ENCODE results near the gene PPP2R5C. TPM values are rescaled to one million over a fixed set of nuclear protein-coding genes. Genes with fewer than 3 reads are reported as not detected.

Gene PPP2R5C
- total RNA-seq, 1 donor from 2014 or later, result 71.5 TPM

DNA sequence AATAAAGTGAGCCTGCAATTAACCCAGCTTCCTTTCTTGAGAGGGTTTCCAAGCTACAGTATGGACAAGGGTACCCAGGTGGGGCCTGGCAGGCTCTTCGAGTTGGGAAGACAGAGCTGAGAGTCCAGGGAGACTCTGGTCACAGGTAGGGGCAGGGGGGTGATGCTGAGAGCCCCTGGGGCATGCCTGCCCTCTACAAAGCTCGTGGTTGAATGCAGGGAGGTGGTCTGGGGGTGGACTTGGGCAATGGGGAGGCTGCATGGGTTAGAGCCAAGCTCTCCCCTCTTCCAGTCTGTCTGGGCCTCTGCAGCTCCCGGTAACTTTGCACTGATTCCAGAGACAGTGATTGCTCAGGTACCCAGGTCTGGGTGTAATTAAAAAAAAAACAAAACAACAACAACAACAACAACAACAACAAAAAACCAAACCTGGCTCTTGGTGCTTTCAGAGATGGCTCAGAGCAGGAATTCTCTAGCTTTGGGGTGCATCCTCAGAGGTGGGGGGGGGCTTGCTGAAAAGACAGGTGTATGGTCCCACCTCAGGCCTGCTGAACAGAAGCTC, 30.8 kb upstream of the PPP2R5C start:
- Mint-ChIP-seq H3K36me3 (ENCODE audit: low read depth, unreplicated experiment) (peaks cover 10% of the 10 kb centered on the region), H3K9me3 (ENCODE audit: unreplicated experiment) (no peaks in the 10 kb centered on the region), H3K4me3 (ENCODE audit: unreplicated experiment) (no peak overlapping the region), H3K4me1 (ENCODE audit: unreplicated experiment) (peaks cover 15% of the 10 kb centered on the region), H3K27ac (ENCODE audit: unreplicated experiment) (no peak overlapping the region), H3K27me3 (ENCODE audit: unreplicated experiment) (peaks cover 5% of the 10 kb centered on the region)
- TF ChIP-seq, protein P1, sequence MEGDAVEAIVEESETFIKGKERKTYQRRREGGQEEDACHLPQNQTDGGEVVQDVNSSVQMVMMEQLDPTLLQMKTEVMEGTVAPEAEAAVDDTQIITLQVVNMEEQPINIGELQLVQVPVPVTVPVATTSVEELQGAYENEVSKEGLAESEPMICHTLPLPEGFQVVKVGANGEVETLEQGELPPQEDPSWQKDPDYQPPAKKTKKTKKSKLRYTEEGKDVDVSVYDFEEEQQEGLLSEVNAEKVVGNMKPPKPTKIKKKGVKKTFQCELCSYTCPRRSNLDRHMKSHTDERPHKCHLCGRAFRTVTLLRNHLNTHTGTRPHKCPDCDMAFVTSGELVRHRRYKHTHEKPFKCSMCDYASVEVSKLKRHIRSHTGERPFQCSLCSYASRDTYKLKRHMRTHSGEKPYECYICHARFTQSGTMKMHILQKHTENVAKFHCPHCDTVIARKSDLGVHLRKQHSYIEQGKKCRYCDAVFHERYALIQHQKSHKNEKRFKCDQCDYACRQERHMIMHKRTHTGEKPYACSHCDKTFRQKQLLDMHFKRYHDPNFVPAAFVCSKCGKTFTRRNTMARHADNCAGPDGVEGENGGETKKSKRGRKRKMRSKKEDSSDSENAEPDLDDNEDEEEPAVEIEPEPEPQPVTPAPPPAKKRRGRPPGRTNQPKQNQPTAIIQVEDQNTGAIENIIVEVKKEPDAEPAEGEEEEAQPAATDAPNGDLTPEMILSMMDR (IDR thresholded peaks at IDR 0.05; ENCODE audit: unreplicated experiment), result no peak
- DNase-seq (ENCODE audit: low spot score), result no peak

DNA sequence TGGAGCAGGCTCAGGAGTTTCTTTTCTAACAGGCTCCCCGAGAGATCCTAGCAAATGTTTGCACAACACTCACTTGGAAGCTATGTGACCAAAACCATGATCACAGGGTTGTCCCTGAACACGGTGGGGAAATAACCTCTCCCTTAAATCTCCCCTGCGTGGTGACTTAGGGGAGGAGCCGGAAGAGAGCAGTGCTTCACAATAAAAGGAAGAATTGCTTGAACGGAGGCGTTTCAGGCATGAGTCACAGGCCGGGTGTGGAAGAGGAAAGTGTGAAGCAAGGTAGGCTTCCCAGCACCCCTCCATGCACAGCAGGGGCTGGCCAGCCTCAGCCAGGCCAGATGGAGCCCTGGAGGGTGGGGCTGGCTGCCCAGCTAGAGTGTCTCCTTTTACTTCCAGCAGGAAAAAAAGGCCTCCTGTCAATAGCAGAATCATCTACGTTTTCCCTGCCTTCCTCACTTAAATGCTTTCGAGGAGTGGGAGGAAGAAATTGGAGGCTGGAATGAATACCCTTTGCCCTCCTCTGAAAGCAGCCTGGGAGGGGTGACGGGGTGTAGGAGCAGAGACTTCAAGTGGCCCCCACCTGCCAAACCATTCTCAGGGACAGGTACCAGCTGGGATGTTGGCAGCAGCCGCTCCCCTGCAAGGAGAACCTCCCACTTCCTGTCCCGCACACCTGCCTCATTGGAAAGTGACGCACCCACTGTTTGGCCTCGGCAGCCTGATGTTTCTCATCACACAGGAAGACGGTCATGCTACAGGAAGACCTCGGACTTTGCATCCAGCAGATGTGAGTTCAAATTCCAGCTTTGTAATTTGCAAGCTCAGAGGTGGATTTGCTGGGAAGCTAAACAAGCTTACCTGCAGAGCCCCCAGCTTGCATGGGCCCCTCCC, 30.1 kb upstream of the PPP2R5C start:
- no peak for DNase-seq (ENCODE audit: low spot score)
- H3K4me1 Mint-ChIP-seq (ENCODE audit: unreplicated experiment), result peaks cover 15% of the 10 kb centered on the region
- H3K27ac Mint-ChIP-seq (ENCODE audit: unreplicated experiment), result no peak overlapping the region
- peaks cover 5% of the 10 kb centered on the region for H3K27me3 Mint-ChIP-seq (ENCODE audit: unreplicated experiment)
- peaks cover 10% of the 10 kb centered on the region for H3K36me3 Mint-ChIP-seq (ENCODE audit: low read depth, unreplicated experiment)
- no peaks in the 10 kb centered on the region for H3K9me3 Mint-ChIP-seq (ENCODE audit: unreplicated experiment)
- TF ChIP-seq, protein P1 (IDR thresholded peaks at IDR 0.05; ENCODE audit: unreplicated experiment), result no peak
- no peak overlapping the region for H3K4me3 Mint-ChIP-seq (ENCODE audit: unreplicated experiment)

DNA sequence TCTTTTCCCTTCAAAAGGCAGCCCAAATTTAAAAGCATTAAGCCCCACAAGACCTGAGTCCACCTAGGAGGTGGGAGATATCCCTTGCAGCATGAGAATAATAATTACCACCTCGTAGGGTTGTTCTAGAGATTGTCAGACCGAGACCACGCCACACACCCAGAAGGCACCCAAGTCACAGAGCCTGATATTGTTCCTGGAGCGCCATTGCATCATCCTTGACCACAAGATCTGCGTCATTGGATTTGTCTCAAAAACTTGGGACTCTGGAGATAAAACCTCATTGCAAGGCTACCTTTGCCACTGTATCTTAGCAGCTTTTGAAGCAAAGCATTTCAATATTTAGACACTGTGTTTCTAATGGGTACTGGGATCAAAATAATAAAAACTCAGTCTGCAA, 29.4 kb upstream of the PPP2R5C start:
- peaks cover 15% of the 10 kb centered on the region for H3K4me1 Mint-ChIP-seq (ENCODE audit: unreplicated experiment)
- H3K27me3 Mint-ChIP-seq (ENCODE audit: unreplicated experiment), result peaks cover 3% of the 10 kb centered on the region
- H3K27ac Mint-ChIP-seq (ENCODE audit: unreplicated experiment), result no peak overlapping the region
- TF ChIP-seq, protein P1 (IDR thresholded peaks at IDR 0.05; ENCODE audit: unreplicated experiment), result no peak
- H3K36me3 Mint-ChIP-seq (ENCODE audit: low read depth, unreplicated experiment), result peaks cover 3% of the 10 kb centered on the region
- no peak for DNase-seq (ENCODE audit: low spot score)
- H3K4me3 Mint-ChIP-seq (ENCODE audit: unreplicated experiment), result no peak overlapping the region
- H3K9me3 Mint-ChIP-seq (ENCODE audit: unreplicated experiment), result no peaks in the 10 kb centered on the region

DNA sequence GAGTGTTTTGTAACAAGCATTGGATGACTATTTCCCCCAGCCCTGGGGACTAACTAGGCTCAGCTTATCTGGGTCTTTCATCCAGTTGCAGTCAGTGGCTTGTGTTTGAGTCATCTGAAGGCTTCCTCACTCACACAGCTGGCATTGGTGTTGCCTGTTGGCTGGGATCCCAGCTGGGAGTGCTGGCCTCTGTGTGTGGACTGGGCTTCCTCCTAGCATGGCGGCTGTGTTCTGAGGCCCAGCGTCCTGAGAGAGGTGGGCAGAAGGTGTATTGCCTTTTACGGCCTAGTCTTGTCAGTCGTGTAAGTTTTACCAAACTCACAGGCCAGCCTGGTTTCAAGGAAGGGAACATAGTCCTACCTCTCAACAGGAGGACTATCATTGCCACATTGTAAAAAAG, 28.3 kb upstream of the PPP2R5C start:
- Mint-ChIP-seq H3K36me3 (ENCODE audit: low read depth, unreplicated experiment) (peaks cover 3% of the 10 kb centered on the region), H3K4me3 (ENCODE audit: unreplicated experiment) (no peak overlapping the region), H3K27ac (ENCODE audit: unreplicated experiment) (no peak overlapping the region), H3K9me3 (ENCODE audit: unreplicated experiment) (peaks cover 3% of the 10 kb centered on the region), H3K27me3 (ENCODE audit: unreplicated experiment) (peaks cover 3% of the 10 kb centered on the region), H3K4me1 (ENCODE audit: unreplicated experiment) (peaks cover 15% of the 10 kb centered on the region)
- no peak for DNase-seq (ENCODE audit: low spot score)
- TF ChIP-seq, protein P1 (IDR thresholded peaks at IDR 0.05; ENCODE audit: unreplicated experiment), result no peak
